Fibroblast of the conjunctiva (primary cell): ENCODE measurements around the gene CASZ1.

Experiments used
- DNase-seq: peaks from one replicate; pipeline ENCODE4 v3.0.0-alpha.2; 2010; ENCODE audit warnings: low read depth

Gene CASZ1

DNA sequence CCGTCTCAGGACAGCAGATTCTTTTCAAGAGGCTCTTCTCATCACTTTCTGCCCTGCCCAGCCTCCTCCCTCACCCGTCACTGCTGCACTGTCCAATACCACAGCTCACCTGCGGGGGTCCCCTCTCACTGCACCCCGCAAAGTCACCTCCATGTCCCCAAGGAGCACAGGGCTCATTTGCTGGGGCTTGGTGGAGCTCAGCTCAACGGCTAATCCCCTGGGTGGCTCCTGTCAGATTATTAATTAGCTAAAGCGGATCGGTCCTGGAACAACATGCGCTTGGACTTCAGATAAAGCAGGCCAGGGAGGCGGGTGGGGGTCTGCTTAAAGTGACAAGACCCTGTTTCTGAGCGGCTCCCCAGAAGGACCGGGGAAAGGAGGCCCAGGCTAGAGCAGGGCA, 43.1 kb downstream of the CASZ1 start:
- no peak for DNase-seq

DNA sequence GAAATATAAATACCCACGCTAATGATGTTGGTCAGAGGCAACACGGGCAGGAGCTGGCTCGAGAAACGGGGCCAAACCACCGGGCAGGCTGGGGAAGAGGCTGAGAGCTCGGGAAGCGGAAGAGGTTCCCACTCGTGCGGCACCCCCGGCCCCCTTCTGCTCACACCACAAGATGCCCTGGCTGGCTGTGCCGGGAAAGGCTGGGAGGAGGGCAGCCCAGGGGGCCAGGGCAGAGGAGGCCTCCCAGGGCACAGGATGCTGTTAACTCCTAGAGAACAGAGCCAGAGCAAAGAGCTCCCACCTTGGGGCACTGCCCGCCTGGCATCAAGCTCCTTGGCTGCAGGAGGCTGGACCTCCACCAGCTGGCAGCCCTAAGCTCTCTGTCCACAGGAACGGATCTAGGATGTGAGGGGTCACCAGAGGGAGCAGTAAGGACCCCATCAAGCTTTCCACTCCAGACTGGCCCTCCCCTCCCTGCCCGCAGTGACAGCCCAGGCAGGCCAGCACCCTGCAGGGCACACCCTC, 44.8 kb downstream of the CASZ1 start:
- DNase-seq = no peak

DNA sequence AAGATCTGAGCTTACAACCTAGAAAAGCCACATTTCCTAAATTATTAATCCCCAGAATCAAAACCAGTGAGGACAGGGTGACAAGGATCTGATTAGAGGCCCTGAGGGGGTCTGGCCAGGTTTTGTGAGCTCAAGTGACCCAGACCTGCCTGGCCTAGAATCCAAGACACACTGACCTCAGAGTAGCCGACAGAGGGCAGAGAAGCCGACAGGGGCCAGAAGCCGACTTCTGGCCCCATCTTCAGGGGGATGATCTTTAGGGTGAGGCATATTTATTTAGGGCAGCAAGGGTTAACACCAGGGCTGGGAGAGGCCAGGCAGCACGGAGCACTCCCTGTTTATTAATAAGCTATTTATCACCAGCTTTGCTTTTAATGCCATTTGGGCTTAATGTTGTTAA, 45.3 kb downstream of the CASZ1 start:
- no peak for DNase-seq

- DNase-seq = no peak
Measured at GRCh38 chr1:10745886-10746455, 50.5 kb downstream of the CASZ1 start.

- DNase-seq = no peak
Measured at GRCh38 chr1:10745383-10745782, 51.1 kb downstream of the CASZ1 start.

DNA sequence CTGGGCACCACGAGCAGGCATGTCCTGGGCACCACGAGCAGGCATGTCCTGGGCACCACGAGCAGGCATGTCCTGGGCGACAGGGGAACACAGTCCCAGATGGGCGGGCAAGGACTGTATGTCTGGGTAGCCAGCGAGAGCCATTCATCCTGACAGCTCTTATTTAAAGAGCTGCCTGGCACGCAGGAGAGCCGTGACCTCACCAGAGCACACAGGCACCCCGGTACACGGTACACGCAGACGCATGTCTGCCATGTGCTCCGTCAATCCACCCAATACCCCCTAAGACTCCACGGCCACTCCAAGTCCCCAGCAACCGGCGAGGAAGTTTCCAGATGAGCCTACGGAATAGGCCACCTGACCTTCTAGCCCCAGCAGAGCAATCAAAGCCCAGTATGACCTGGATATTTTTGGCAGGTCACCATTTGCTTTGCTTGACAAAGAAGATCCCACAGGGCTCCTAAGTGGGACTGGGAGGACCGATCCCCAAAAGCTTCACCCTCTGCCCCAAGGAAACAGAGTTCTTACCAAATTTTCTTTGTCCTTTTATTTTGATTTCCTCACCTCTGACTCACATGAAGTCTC, 51.7 kb downstream of the CASZ1 start:
- DNase-seq = no peak

DNA sequence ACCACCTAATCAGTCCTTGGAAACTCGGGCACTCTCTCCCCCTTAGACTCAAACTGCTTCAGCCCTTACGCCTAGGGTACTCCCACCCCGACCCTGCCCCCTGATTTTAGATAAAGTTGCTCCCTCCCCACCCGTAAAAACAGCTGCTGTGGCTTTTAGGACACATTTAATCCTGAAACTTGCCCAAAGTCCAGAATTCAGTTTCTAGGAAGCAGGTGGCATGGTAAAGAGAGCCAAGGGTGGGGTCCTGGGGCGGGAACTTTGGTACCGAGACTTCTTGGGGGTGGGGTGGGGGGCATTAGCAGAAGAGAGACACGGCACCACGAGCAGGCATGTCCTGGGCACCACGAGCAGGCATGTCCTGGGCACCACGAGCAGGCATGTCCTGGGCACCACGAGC, 52.4 kb downstream of the CASZ1 start:
- no peak for DNase-seq

- DNase-seq = no peak
Measured at GRCh38 chr1:10741696-10742095, 54.8 kb downstream of the CASZ1 start.

DNA sequence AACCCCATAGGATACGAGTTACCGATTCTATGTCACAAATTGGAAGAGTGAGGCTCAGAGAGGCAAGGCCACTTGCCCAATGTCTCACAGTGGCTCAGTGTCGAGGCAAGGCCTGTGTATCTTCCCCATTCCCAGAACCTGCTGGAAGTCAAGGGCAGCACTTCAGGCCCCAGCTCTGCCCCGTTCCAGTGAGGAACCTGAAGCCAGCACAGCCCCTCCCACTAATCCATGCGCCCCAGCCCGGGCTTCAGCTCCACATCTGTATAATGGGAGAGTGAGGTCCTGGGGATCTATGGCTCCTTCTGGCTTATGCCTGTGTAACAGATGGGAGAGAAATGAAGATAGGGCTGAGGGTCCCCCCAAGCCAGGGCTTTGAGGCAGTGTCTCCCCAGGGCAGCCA, 56.3 kb downstream of the CASZ1 start:
- no peak for DNase-seq

DNA sequence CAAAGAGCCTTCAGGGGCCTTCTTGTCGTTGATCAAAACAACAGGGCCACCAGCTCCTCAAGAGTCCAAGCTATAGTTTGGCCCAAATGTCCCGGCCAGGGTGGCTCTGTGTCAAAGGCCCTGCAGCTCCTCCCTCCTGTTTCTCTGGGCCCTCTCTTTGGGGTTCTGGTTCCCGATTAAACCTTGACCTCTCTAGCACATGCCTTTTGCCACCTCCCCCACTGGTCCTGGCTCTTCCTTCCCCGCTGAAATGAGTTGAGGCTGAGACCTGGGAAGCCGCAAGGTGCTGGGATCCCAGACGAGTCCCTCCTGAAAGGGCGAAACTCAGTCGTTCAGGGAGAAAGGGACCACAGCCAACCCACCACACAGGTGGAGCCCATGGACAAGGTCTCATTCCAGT, 56.9 kb downstream of the CASZ1 start:
- no peak for DNase-seq

DNA sequence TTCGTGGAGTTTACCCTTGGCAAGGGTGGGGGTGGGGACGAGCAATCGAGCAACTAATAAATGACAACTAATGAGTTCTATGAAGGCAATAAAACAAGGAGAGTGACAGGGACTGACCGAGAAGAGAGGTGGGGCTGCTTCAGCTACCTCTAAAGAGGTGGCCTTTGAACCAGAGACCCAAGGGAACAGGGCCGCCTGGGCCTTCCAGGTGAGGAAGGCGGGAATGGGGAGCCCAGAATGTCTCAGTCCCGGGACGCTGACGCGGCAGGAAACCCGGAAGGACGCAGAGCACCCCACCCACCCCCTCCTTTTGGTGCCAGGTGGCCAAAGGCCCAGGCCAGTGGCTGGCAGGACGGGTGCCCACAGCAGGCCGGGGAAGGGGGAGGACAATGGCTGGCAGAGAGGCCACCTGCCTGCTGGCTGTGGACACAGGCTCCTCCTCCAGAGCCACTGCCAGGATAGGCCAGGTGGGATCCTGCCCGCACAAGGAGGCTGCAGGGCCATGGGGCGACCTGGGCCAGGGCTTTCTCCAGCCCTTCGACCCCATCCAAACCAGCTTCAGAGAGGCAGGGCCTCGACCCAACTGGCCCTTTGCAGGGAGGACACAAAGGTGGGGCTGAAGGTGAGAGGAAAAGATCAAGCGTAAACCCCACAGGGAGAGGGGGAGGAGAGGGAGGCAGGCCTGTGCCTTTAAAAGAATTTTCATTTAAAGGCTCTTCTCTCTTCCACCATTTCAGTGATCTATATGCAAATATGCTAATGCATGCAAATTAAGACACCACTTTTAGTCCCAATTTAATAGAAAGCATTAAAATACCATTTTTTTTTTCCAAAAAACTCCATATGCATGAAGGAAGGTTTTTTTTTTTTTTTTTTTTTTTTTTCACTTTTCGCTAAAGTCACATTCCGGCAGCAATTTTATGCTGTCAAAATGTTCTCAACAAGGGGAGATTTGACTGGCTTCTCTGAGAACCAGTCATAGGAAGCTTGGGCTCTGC, 58.1 kb downstream of the CASZ1 start:
- no peak for DNase-seq

DNA sequence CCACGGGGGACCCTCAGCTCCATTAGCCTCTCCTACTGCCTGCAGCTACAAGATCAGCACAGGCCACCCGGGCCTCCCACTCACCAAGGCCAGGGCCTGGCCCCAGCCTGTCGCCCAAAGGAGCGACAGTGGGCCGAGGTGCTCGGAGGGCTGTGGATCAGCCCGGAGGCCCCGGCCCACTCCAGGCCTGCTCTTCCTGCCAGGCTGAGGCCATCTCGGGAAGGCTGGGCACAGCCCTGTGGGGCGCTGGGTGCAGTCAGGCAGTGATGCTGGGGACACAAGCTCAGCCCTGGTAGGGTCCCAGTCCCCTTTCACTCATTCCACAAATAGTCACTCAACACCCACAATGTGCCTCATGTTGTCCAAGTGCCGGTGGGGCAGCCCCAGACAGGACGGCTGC, 58.8 kb downstream of the CASZ1 start:
- no peak for DNase-seq

- DNase-seq = no peak
Measured at GRCh38 chr1:10736634-10737586, 59.5 kb downstream of the CASZ1 start.

- DNase-seq = no peak
Measured at GRCh38 chr1:10735563-10736305, 60.7 kb downstream of the CASZ1 start.

GRCh38 chr1:10734962-10735544, 61.4 kb downstream of the CASZ1 start:
- no peak for DNase-seq

DNA sequence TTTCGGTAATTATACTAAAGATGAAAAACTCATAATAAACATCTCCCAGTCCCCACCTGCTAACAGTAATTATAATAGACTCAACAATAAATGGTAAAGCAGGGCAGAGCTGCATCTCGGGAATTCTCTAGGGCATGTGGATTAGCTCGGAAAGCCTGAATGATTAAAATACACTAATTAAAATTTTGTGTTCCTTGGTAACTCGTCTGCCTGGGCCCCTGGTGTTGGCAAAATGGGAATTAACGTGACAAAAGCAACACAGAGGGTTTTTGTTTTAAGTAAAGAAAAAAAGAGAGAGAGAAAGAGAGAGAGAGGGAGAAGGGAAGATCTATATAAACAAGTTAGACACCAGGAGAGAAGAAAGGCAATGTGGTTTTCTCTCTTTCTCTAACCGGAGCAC, 62.1 kb downstream of the CASZ1 start:
- DNase-seq = no peak

GRCh38 chr1:10733474-10734366, 62.7 kb downstream of the CASZ1 start:
- no peak for DNase-seq

GRCh38 chr1:10730985-10731384, 65.5 kb downstream of the CASZ1 start:
- DNase-seq = peak; percentile 36

GRCh38 chr1:10728595-10729410, 67.6 kb downstream of the CASZ1 start:
- DNase-seq = no peak
